A549 treated with AZD9567 at 1 μM for 4 hours (cell line): Measurements from ENCODE around the gene TMEM106A. TPM values are rescaled to one million over a fixed set of nuclear protein-coding genes. Genes with fewer than 3 reads are reported as not detected.

ENCODE experiments used
- total RNA-seq: library from RNA; stranded (reverse); fragments of 200-300 nt; extraction: Qiagen RNA extraction; gene quantifications from 5 replicates; pipeline ENCODE4 v1.2.3, GENCODE V29; 2022; ENCODE audit not compliant: insufficient read depth

The TMEM106A gene, protein sequence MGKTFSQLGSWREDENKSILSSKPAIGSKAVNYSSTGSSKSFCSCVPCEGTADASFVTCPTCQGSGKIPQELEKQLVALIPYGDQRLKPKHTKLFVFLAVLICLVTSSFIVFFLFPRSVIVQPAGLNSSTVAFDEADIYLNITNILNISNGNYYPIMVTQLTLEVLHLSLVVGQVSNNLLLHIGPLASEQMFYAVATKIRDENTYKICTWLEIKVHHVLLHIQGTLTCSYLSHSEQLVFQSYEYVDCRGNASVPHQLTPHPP
- total RNA-seq, result 0.99 to 1.2 TPM (median 1.1 TPM) in 4 of 5 replicates, not detected in the other

DNA sequence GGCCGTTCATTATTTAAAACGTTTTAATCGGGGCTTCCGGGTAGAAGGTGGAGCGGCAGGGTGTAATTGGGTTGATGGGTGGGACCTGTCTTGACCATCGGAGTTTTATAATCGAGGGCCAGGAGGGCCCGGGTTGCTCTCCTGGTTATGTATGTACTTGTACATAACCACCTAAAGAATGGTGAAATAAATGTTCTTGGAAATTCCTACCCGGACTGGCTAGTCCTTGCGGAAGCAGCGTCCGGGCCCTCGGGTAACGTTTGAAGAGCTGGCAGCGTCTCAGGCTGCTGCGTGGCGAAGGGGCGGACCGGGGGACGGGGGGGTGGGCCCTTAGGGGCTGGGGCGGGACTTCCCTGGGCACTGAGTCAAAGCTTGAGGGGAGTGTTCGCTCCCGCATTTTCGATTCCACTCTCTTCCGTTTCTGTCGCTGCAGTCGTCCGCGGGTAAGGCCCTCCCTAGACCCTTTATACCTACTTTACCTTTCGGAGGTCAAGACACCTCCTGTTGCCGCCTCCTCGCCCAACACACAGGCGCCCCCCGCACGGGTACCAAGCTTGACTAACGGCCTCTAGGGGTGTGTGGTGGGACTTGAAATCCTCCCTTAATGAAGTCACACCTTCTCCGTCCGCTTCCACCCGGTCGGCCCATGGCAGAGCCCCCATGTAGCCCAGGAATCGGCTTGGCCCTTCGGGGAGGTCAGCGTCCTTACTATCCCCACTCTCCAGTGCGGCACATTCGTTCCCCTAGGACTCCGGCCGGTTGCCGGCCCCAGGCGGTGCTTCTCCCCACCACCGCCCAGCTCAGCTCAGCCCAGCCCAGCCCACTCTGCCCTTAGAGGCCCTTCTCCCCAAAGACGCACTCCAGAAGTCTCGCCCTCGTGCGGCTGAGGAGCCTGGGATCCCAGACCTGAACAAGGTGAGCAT, at the start of gene TMEM106A:
Gene TMEM106A (plus strand): TSS at position 396 of the 923 bp plus-strand sequence. CDS start 1,167 bp downstream, outside the sequence.

DNA sequence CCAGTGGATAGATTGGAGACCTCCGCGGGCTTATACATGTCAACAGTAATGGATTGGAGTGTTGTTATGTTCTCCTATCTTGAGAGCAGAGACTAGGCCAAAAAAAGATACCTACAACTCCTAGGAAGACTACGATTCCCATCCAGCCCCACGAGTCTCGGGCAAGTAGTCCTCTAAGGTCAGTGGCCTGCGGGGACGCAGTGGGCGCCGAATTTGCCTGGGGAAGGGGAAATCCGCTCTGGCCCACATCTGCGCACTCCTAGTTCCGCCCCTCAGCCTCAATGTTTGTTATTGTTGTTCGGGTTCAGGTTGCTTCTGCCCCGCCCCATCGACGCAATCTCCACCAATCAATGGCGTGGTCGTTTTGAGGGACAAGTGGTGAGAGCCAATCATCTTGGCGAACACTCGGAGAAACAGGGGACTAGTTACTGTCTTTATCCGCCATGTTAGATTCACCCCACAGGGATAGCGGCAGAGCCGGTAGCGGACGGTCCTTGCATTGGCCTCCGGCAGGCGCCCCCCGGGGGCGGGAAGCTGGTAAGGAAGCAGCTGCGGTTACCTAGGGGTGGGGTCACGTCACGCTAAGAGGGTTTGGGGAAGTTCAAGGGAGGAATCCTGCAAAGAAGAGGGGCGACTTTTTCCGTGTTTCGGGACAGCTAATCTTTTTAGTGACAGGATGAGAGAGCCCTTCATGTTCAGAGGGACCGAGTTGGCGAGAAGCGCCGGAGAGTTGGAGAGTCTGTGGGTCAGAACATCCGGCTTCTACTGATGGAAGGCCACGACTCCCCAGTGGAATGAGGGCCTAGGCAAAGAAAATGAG, 40.7 kb upstream of the TMEM106A start, which contains the start of gene NBR1:
Gene NBR1 (plus strand): TSS at position 449 of the 820 bp plus-strand sequence. CDS start 4,586 bp downstream, outside the sequence.

DNA sequence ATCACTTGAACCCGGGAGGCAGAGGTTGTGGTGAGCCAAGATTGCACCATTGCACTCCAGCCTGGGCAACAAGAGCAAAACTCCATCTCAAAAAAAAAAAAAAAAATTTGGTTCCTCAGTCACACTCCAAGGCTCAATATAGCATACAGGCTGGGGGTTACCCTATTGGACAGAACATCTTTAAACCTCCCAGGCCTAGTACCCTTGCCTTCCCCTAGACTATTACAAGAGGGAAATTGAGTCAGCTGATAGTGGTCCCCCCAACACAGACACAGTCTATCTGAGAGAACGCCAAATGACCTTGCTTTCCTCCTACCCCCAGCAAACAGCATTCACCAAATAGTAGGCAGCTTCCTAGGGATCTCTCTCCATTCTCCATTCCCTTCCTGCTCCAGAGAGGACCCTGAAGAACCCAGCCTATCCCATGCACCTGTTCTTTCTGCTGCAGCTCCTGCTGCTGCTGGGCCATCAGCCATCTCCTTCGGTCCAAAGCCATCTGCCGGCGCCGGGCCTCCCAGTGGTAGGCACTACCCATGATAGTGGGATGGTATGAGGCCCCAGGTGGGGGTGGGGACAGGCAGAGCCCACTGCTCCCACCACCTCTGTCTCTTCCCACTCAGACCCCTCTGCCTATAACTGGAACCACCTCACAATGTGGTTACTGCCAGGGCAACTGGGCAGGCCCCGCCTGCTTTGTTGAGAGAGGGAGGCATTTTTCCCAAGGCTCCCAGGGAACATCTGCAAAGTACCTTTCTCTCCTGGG, 16.5 kb downstream of the TMEM106A start, which contains the start of gene CCDC200:
Gene CCDC200 (minus strand): TSS at position 604 of the 763 bp plus-strand sequence. CDS start 69 bp downstream, at position 535.

DNA sequence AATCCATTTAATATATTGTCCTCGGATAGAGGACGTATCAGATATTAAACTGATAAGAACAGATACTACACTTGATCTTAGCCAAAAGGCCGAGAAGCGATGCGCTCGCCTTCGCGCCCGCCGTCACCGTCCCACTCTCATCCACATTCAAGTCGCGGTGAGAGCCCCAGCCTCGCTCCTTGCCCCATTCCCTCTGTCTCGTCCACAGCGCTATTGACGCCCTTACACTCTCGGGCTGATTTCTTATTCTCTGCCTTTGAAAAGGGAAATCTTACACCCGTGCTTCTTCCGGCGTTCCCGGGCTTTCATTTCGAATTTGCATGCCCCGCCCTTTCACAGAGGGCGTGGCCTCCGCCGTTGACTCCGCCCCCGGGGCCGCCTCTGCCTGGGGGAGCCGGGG, 22.2 kb downstream of the TMEM106A start, which contains the start of gene RNU2-1:
Gene RNU2-1 (minus strand): TSS at position 101 of the 400 bp plus-strand sequence.

Other genes with a start within 250 kb of the TMEM106A start
- gene AARSD1, start 247.4 kb upstream of the TMEM106A start, total RNA-seq, result 53.9 to 60.7 TPM (median 58.3 TPM) in 5 replicates
- 0.64 to 1.4 TPM (median 1.1 TPM) in 4 of 5 replicates, not detected in the other for gene PTGES3L, start 231.8 kb upstream of the TMEM106A start, total RNA-seq
- gene RUNDC1, start 231.3 kb upstream of the TMEM106A start, total RNA-seq, result 18.0 to 20.9 TPM (median 20.3 TPM) in 5 replicates
- gene RPL27, start 213.5 kb upstream of the TMEM106A start, total RNA-seq, result 2,997 to 4,045 TPM (median 3,077 TPM) in 5 replicates
- gene IFI35, start 205.1 kb upstream of the TMEM106A start, total RNA-seq, result 15.9 to 20.5 TPM (median 17.9 TPM) in 5 replicates
- 228 to 249 TPM (median 236 TPM) in 5 replicates for gene VAT1, start 189.5 kb upstream of the TMEM106A start, total RNA-seq
- gene RND2, start 186.6 kb upstream of the TMEM106A start, total RNA-seq, result 0.10 to 0.26 TPM (median 0.13 TPM) in 4 of 5 replicates, not detected in the other
- gene BRCA1, start 86.5 kb upstream of the TMEM106A start, total RNA-seq, result 20.2 to 39.9 TPM (median 23.5 TPM) in 5 replicates
- gene NBR1, start 40.7 kb upstream of the TMEM106A start, total RNA-seq, result 33.1 to 42.6 TPM (median 38.2 TPM) in 5 replicates
- gene CCDC200, start 16.7 kb downstream of the TMEM106A start, total RNA-seq, result not detected in 5 replicates
- not detected in 5 replicates for gene RNU2-1, start 22.1 kb downstream of the TMEM106A start, total RNA-seq
- 17.6 to 25.1 TPM (median 21.4 TPM) in 5 replicates for gene ARL4D, start 187.1 kb downstream of the TMEM106A start, total RNA-seq